H9 (cell line): ENCODE results near the gene RAB27A. TPM values are rescaled to one million over a fixed set of nuclear protein-coding genes. Genes with fewer than 3 reads are reported as not detected.

Source experiments
- DNase-seq: peaks from one replicate; pipeline ENCODE4 v3.0.0-alpha.2; 2017
- H2AFZ ChIP-seq: one replicate; pipeline ENCODE4 v1.6.1; 2013; ENCODE audit warnings: mild to moderate bottlenecking, low read length, control low read depth, moderate library complexity
- H2AK5ac ChIP-seq: 2 replicates; pipeline ENCODE4 v1.6.1; 2013; ENCODE audit warnings: low read length, control low read depth, mixed read lengths; ENCODE audit not compliant: insufficient read length
- H2BK120ac ChIP-seq: one replicate; pipeline ENCODE4 v1.6.1; 2013; ENCODE audit warnings: low read depth, mild to moderate bottlenecking, low read length, control low read depth, inconsistent platforms; ENCODE audit not compliant: poor library complexity, severe bottlenecking
- H2BK12ac ChIP-seq: 2 replicates; pipeline ENCODE4 v1.6.1; 2013; ENCODE audit warnings: low read length, control low read depth, mixed read lengths, low read depth; ENCODE audit not compliant: insufficient read length
- H2BK15ac ChIP-seq: 2 replicates; pipeline ENCODE4 v1.6.1; 2013; ENCODE audit warnings: low read depth, low read length, control low read depth
- H2BK20ac ChIP-seq: one replicate; pipeline ENCODE4 v1.6.1; 2013; ENCODE audit warnings: low read depth, mild to moderate bottlenecking, low read length, control low read depth, inconsistent platforms; ENCODE audit not compliant: poor library complexity, severe bottlenecking
- H2BK5ac ChIP-seq: 2 replicates; pipeline ENCODE4 v1.6.1; 2013; ENCODE audit warnings: low read length, control low read depth, mixed read lengths; ENCODE audit not compliant: insufficient read length
- H3K14ac ChIP-seq: 2 replicates; pipeline ENCODE4 v1.6.1; 2013; ENCODE audit warnings: low read length, control low read depth; ENCODE audit not compliant: insufficient read depth
- H3K18ac ChIP-seq: 2 replicates; pipeline ENCODE4 v1.6.1; 2013; ENCODE audit warnings: low read depth, mild to moderate bottlenecking, mixed read lengths, low read length, control low read depth; ENCODE audit not compliant: insufficient read length
- H3K23ac ChIP-seq: 2 replicates; pipeline ENCODE4 v1.6.1; 2013; ENCODE audit warnings: low read length, control low read depth, mixed read lengths, low read depth; ENCODE audit not compliant: insufficient read length
- H3K23me2 ChIP-seq: 2 replicates; pipeline ENCODE4 v1.6.1; 2013; ENCODE audit warnings: low read depth, mild to moderate bottlenecking, mixed read lengths, low read length, control low read depth; ENCODE audit not compliant: insufficient read length, poor library complexity, severe bottlenecking
- H3K27ac ChIP-seq: 2 replicates; pipeline ENCODE4 v1.5.1; 2013; ENCODE audit warnings: low read length, control low read depth, mixed read lengths, low read depth; ENCODE audit not compliant: insufficient read length
- H3K27me3 ChIP-seq: 2 replicates; pipeline ENCODE4 v1.6.1; 2013; ENCODE audit warnings: low read length, control low read depth, inconsistent platforms; ENCODE audit not compliant: insufficient read depth
- H3K4ac ChIP-seq: 2 replicates; pipeline ENCODE4 v1.6.1; 2013; ENCODE audit warnings: low read depth, mild to moderate bottlenecking, control low read depth, inconsistent platforms, low read length, moderate library complexity
- H3K4me1 ChIP-seq: 2 replicates; pipeline ENCODE4 v1.6.1; 2013; ENCODE audit warnings: low read length, control low read depth, inconsistent platforms; ENCODE audit not compliant: insufficient read depth
- H3K4me2 ChIP-seq: 2 replicates; pipeline ENCODE4 v1.6.1; 2013; ENCODE audit warnings: low read length, control low read depth, mixed read lengths; ENCODE audit not compliant: insufficient read length, insufficient read depth
- H3K56ac ChIP-seq: 2 replicates; pipeline ENCODE4 v1.6.1; 2013; ENCODE audit warnings: low read depth, mild to moderate bottlenecking, mixed read lengths, low read length, control low read depth; ENCODE audit not compliant: insufficient read length
- H3K79me1 ChIP-seq: 2 replicates; pipeline ENCODE4 v1.6.1; 2013; ENCODE audit warnings: low read depth, mild to moderate bottlenecking, moderate library complexity, low read length, control low read depth, inconsistent platforms; ENCODE audit not compliant: insufficient read depth, poor library complexity, severe bottlenecking
- H3K79me2 ChIP-seq: 2 replicates; pipeline ENCODE4 v1.6.1; 2013; ENCODE audit warnings: low read length, control low read depth, inconsistent platforms; ENCODE audit not compliant: insufficient read depth
- H3K9ac ChIP-seq: 2 replicates; pipeline ENCODE4 v1.6.1; 2013; ENCODE audit warnings: low read length, control low read depth, mixed read lengths; ENCODE audit not compliant: insufficient read length; ENCODE audit errors: extremely low read depth
- H3K9me3 ChIP-seq: one replicate; pipeline ENCODE4 v1.6.1; 2013; ENCODE audit warnings: low read depth, low read length, inconsistent platforms; ENCODE audit not compliant: control insufficient read depth
- H3T11ph ChIP-seq: one replicate; pipeline ENCODE4 v1.6.1; 2013; ENCODE audit warnings: mild to moderate bottlenecking, low read length, control low read depth, inconsistent platforms
- H4K20me1 ChIP-seq: one replicate; pipeline ENCODE4 v1.6.1; 2013; ENCODE audit not compliant: control insufficient read depth, insufficient read length, insufficient read depth
- H4K5ac ChIP-seq: 2 replicates; pipeline ENCODE4 v1.6.1; 2013; ENCODE audit warnings: low read depth, mild to moderate bottlenecking, mixed read lengths, low read length, control low read depth; ENCODE audit not compliant: insufficient read length
- H4K8ac ChIP-seq: replicated peaks from 2 replicates; pipeline ENCODE4 v1.6.1; 2013; ENCODE audit warnings: low read length, control low read depth, mixed read lengths, low read depth; ENCODE audit not compliant: insufficient read length
- H4K91ac ChIP-seq: 2 replicates; pipeline ENCODE4 v1.6.1; 2013; ENCODE audit warnings: low read depth, mild to moderate bottlenecking, moderate library complexity, mixed read lengths, low read length, control low read depth; ENCODE audit not compliant: insufficient read length
- H3K27ac Mint-ChIP-seq, 3 experiments: 2 replicates in 2 of 3; 3 replicates in 1 of 3; pipeline ENCODE4 v1.8.0; 2020 to 2021; ENCODE audit warnings: mixed read lengths in 3 of 3, mild to moderate bottlenecking in 1 of 3, moderate library complexity in 1 of 3
- H3K27me3 Mint-ChIP-seq: 2 replicates; pipeline ENCODE4 v1.8.0; 2021; ENCODE audit warnings: low read depth, mild to moderate bottlenecking, moderate library complexity, mixed read lengths
- H3K36me3 Mint-ChIP-seq, 3 experiments: 2 replicates in 2 of 3; 3 replicates in 1 of 3; pipeline ENCODE4 v1.8.0; 2020 to 2021; ENCODE audit warnings: low read depth in 3 of 3, mixed read lengths in 3 of 3; ENCODE audit not compliant: insufficient read depth in 1 of 3
- H3K4me1 Mint-ChIP-seq, 2 experiments: 2 replicates each; pipeline ENCODE4 v1.8.0; 2020; ENCODE audit warnings: mixed read lengths in 2 of 2
- H3K4me3 Mint-ChIP-seq, 2 experiments: 2 replicates in 1 of 2; 3 replicates in 1 of 2; pipeline ENCODE4 v1.8.0; 2020 to 2021; ENCODE audit warnings: mild to moderate bottlenecking in 2 of 2, mixed read lengths in 2 of 2, moderate library complexity in 1 of 2
- H3K9me3 Mint-ChIP-seq, 2 experiments: 2 replicates in 1 of 2; 3 replicates in 1 of 2; pipeline ENCODE4 v1.8.0; 2020; ENCODE audit warnings: mild to moderate bottlenecking in 2 of 2, mixed read lengths in 2 of 2, moderate library complexity in 1 of 2
- CTCF ChIP-seq: fragments of 200-600 bp; sonication (generic); conservative IDR thresholded peaks from 3 replicates; pipeline ENCODE4 v1.8.0; 2021; ENCODE audit warnings: antibody characterized with exemption, mild to moderate bottlenecking
- WGBS: extraction: QIAGEN DNeasy Blood & Tissue Kit; methylation state at CpG from one replicate; pipeline ENCODE4 v1.1.7; 2013; ENCODE audit warnings: missing lambda C conversion rate, low lambda C conversion rate, mixed read lengths; ENCODE audit not compliant: insufficient read length; ENCODE audit errors: extremely low coverage; 5-methylcytosine and 5-hydroxymethylcytosine counted together
- total RNA-seq: library from RNA; stranded (reverse); gene quantifications from 2 replicates; pipeline ENCODE4 v1.2.1, GENCODE V29; 2021

The RAB27A gene
- total RNA-seq, 1 experiment from 2014 or later: 6.8 TPM

GRCh38 chr15:55256281-55257011, 33.2 kb downstream of the RAB27A start:
- H3K9me3 ChIP-seq: no peaks in the 10 kb centered on the region
- no peaks in the 10 kb centered on the region; a peak in 1 of 7 replicates for H3K36me3 Mint-ChIP-seq
- no peak overlapping the region for H2AFZ ChIP-seq
- no peaks in the 10 kb centered on the region for H3K23me2 ChIP-seq
- H2BK5ac ChIP-seq: no peak overlapping the region
- no peak overlapping the region for H3K14ac ChIP-seq
- H3K4ac ChIP-seq: no peak overlapping the region
- no peak overlapping the region for H2BK120ac ChIP-seq
- no peaks in the 10 kb centered on the region for H4K20me1 ChIP-seq
- H2BK12ac ChIP-seq: no peak overlapping the region
- no peaks in the 10 kb centered on the region for H3K27me3 ChIP-seq
- no peak overlapping the region for H3K4me2 ChIP-seq
- TF ChIP-seq CTCF: no peak
- no peak overlapping the region for H4K5ac ChIP-seq
- no peaks in the 10 kb centered on the region; a peak in 1 of 5 replicates for H3K9me3 Mint-ChIP-seq
- H3K56ac ChIP-seq: no peak overlapping the region
- H3K27ac Mint-ChIP-seq: no peak overlapping the region; a peak in 1 of 7 replicates
- H3K79me1 ChIP-seq: no peaks in the 10 kb centered on the region
- no peaks in the 10 kb centered on the region for H3K79me2 ChIP-seq
- DNase-seq: no peak
- H3K27ac ChIP-seq: no peak overlapping the region
- H3K4me1 ChIP-seq: no peaks in the 10 kb centered on the region
- no peak overlapping the region for H2BK20ac ChIP-seq
- no peak overlapping the region for H3K9ac ChIP-seq
- no peak overlapping the region for H2BK15ac ChIP-seq
- no peak overlapping the region for H4K91ac ChIP-seq
- no CpG with 5 or more reads among the region's 4 CpGs for WGBS
- H3K4me1 Mint-ChIP-seq: peaks cover 2 to 4% of the 10 kb centered on the region in 2 experiments; a peak in 2 of 4 replicates
- H4K8ac ChIP-seq: no peak overlapping the region
- no peak overlapping the region for H2AK5ac ChIP-seq
- H3K27me3 Mint-ChIP-seq: no peaks in the 10 kb centered on the region
- no peak overlapping the region for H3K23ac ChIP-seq
- H3T11ph ChIP-seq: no peak overlapping the region
- no peak overlapping the region for H3K4me3 Mint-ChIP-seq
- H3K18ac ChIP-seq: no peak overlapping the region
